Keratinocyte (primary cell): ENCODE measurements around the gene CNTD1.

Source experiments
- EZH2 ChIP-seq: IDR thresholded peaks from one replicate; pipeline ENCODE4 v1.6.1; 2012; ENCODE audit warnings: inconsistent platforms, mild to moderate bottlenecking, low read length, moderate library complexity
- TF ChIP-seq, protein P1 (sequence below), 3 experiments: IDR thresholded peaks in 1 of 3; conservative IDR thresholded peaks in 1 of 3; optimal IDR thresholded peaks in 1 of 3; 2 replicates in 2 of 3; 3 replicates in 1 of 3; pipeline versions ENCODE3 to v1.5.1; 2011; ENCODE audit warnings: low read length in 3 of 3, mild to moderate bottlenecking in 3 of 3, moderate library complexity in 2 of 3, control low read depth in 1 of 3, inconsistent platforms in 1 of 3; ENCODE audit not compliant: insufficient read depth in 2 of 3; ENCODE audit errors: extremely low read depth in 1 of 3

DNA sequence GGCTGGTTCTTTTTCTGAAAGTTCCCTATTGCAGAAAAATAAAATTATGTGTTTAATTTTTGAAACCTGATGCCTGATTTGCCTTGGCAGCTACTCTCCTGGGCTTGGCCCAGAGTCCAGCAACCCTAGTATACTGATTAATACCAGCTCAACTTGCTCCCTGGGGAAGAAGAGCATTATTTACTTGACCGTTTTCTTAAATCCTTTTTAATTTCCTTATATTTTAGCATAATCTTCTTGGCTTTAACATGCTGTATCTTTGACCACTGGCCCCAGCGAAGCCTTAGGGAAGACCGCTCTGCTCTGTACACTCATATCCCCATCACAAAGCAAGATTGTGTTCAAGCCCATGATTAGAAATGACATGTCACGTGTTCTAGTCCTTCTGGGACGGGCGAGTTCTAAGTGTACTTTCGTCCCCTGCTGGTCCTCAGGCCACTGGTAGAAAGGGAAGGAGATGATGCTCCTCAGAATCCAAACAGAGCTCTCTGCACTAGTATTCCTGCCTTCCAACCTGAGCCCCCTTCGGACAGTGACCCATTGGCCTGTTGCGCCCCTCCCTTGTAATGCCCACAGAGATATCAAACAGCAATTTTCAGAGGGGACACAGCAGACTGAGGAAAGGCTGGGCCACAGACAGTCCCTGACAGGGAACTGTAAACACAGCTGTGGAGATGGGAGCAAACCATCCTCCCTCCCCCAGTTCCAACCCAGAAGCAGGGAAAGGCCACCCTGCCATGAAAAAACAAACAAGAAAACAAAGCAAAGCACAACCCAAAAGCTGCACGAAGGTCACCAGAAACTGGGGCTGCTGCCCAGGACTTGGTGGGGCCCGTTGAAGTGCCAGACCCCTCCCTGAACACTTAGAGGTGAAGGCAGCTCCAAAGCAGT, 49.5 kb upstream of the CNTD1 start:
- TF ChIP-seq, protein P1, sequence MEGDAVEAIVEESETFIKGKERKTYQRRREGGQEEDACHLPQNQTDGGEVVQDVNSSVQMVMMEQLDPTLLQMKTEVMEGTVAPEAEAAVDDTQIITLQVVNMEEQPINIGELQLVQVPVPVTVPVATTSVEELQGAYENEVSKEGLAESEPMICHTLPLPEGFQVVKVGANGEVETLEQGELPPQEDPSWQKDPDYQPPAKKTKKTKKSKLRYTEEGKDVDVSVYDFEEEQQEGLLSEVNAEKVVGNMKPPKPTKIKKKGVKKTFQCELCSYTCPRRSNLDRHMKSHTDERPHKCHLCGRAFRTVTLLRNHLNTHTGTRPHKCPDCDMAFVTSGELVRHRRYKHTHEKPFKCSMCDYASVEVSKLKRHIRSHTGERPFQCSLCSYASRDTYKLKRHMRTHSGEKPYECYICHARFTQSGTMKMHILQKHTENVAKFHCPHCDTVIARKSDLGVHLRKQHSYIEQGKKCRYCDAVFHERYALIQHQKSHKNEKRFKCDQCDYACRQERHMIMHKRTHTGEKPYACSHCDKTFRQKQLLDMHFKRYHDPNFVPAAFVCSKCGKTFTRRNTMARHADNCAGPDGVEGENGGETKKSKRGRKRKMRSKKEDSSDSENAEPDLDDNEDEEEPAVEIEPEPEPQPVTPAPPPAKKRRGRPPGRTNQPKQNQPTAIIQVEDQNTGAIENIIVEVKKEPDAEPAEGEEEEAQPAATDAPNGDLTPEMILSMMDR (optimal IDR thresholded peaks at IDR 0.05 in 1 of 3, IDR thresholded peaks at IDR 0.05 in 1 of 3, conservative IDR thresholded peaks at IDR 0.05 in 1 of 3; ENCODE audit: extremely low read depth in 1 of 3, insufficient read depth in 2 of 3, low read length in 3 of 3), result no peak
- no peak for TF ChIP-seq EZH2
